HT-29 (cell line): ENCODE measurements around the gene ANKRD28. TPM values are rescaled to one million over a fixed set of nuclear protein-coding genes. Genes with fewer than 3 reads are reported as not detected.

Experiments
- DNase-seq: peaks from one replicate; pipeline ENCODE4 v3.0.0-alpha.2; 2015; ENCODE audit warnings: low spot score
- total RNA-seq: library from RNA; depleted of rRNA; stranded (reverse); fragments of >200 nt; shearing (Covaris generic); gene quantifications from 2 replicates; pipeline ENCODE4 v1.2.3, GENCODE V29; 2014

Gene ANKRD28
- total RNA-seq, 1 experiment from 2014 or later, result 21.4 TPM

DNA sequence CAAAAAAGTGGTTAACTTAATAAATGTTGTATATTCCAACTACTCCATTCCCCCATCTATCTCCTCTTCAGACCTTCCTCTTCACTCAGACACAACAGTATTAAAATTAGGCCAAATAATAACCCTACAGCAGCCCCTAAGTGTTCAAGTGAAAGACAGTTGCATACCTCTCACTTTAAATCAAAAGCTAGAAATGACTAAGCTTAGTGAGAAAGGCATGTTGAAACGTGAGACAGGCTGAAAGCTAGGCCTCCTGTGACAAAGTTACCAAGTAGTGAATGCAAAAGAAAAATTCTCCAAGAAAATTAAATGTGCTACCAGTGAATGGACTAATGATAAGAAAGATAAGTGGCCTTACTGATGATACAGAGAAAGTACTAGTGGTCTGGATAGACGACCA, 71.7 kb downstream of the ANKRD28 start:
- no peak for DNase-seq

DNA sequence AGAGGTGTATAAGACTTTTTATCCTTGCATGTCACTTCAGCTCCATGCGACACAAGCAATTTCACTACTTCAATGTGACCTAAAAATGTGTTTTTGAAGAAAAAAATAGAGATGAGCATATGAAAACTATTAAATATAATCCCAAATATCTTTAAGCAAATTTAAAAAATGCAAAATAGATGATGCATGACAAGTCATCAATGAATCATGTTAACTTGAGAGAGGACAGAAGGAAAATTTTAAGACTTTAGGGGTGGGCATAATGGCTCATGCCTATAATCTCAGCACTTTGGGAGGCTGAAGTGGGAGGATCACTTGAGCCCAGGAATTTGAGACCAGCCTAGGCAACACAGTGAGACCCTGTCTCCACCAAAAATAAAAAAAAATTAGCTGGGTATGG, 73.3 kb downstream of the ANKRD28 start:
- DNase-seq, result no peak

DNA sequence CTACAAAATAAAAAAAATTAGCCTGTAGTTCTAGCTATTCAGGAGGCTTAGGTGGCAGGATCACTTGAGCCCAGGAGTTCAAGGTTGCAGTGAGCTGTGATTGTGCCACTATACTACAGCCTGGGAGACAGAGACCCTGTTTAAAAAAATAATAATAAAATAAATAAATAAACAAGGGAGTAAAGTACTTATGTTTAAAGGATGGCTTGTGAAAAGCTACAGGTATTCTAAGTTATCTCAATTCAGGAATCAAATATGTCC, 74.2 kb downstream of the ANKRD28 start:
- no peak for DNase-seq

DNA sequence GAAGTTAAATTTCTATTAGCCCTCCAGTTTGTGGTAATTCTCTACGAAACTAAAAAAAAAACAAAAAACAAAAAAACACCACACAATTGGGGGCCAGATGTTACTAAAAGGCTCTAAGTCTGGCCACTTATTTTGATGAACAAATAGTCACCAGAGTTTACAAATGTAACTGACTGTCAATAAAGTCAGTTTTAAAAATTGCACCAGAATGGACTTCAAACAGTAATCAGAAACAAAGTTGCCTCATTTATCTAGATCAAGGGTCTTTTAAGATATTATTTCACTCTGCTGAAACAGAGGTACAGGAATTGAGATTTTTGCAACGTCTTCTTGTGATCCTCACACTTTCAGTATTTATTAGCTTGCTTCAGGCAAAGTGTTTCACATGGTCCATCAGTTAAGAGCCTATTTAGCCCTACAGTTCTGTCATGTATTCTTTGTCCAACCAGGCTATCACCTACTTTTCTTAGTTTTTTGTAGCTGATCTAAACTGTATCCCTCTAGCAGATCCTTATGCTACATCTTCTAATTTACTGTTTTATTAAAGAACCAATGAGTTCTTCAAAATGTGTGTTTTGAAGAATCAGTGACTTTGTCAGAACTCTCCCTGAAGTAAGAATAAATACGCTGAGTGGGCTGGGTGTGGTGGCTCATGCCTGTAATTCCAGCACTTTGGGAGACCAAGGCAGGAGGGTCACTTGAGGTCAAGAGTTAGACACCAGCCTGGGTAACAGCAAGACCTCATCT, 74.7 kb downstream of the ANKRD28 start:
- no peak for DNase-seq

DNA sequence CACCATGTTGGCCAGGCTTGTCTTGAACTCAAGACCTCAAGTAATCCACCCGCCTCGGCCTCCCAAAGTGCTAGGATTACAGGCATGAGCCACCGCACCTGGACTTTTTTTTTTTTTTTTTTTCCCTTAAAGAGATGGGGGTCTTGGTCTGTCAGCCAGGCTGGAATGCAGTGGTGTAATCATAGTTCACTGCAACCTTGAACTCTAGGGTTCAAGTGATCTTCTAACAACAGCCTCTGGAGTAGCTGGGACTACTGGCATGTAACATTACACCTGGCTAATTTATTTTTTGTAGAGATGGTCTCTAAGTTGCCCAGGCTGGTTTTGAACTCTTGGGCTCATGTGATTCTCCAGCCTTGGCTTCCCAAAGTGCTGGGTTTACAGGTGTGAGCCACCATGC, 81.6 kb downstream of the ANKRD28 start:
- DNase-seq, result no peak

DNA sequence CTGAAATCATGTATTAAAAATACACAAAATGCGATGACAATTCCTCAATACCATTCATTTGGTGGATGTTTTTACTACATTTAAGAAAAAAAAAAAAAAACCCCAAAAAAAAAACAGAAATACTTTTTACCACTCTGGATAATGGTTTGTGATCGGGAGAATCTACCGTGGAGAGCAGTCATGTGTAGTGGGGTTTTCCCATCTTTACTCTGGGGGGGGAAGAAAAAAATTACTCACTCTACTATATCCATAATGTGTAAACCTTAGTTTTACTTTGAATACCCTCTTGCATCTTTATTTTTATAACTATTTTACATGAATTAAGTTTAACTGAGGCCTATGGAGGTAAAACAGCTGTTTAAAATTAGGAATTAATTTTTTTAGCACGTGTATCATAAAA, 83.3 kb downstream of the ANKRD28 start:
- no peak for DNase-seq

DNA sequence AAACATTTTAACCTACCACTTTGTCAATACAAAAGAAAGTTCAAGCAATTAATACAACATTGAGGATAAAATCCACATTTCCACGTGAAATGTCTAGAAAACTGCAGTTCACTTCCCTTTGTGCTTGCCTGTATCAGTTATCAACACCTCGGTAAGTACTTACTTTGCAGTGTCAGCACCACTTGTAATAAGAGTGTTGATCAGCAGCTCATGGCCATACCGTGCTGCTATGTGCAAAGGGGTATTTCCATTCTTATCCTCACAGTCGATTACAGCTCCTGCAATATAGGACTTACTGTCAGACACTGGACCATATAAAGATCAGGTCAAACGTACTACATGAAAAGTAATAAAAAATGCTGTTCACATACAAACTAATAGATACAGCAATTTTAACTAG, 84.4 kb downstream of the ANKRD28 start:
- DNase-seq, result no peak

DNA sequence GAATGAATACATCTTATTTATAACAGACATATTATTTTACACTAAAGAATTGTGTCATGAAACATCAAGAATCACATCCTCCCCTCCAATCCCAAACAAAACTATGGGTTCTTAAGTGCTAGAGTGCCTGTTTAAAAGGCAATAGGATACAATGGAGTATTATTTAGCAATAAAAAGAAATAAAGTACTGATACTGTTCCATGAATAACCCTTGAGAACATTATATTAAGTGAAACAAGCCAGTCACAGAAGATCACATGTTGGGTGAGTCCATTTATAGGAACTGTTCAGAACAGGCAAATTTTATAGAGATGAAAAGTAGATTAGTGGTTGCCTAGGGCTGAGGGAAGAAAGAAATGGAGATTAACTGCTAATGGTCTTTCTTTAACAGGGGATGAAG, 86.5 kb downstream of the ANKRD28 start:
- DNase-seq, result no peak

DNA sequence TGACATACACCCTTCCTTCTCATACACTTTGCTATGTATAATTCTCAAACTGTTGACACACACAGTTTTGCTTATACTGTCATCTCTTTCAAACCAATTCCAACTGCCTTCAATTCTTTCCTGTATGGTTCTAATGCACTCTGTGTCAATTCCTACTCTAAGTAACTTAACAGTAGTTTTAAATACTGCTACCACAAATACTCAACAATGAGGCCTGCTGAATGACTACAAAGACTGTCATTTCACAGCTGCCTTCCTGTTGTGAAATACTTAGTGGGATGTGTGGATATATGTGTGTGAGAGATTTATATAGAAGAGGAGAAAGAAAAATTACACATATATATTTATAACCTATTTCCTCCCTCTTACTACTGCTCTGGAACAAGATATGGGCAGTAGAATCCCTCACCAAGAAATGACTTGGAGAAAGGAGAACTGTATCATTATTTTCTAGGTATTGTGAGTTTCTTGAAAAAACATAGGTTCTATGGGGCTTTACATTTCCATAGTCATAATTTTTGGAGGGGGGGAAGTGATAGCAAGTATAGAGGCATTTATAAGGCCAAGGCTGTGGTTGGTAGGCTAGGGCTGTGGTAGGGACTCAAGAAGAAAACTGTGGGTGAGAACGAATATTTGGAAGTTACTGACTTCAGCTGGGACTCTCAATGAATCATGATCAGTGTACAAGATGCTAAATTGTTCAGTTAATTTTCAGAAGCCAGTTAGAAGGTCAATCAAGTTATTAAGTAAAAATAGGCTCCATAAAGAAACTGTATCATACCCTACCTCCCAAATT, 88.7 kb downstream of the ANKRD28 start:
- DNase-seq, result no peak

DNA sequence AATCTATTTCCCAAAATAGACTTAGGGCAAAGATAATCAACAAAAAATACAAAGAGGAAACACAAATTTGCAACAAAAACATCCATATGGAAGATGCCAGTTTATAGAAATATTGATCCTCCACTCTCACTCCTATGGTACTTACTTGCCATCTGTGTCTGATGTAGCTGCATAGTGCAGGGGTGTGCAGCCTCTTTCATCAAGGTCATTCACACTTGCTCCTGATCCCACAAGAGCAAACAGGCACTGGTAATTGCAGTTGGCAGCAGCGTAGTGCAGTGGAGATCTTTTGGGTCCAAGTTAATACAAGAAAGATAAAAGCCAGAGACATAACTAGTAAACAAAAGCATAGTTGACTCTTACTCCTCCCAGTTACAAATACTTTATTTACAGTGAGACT, 90.0 kb downstream of the ANKRD28 start:
- DNase-seq, result no peak

DNA sequence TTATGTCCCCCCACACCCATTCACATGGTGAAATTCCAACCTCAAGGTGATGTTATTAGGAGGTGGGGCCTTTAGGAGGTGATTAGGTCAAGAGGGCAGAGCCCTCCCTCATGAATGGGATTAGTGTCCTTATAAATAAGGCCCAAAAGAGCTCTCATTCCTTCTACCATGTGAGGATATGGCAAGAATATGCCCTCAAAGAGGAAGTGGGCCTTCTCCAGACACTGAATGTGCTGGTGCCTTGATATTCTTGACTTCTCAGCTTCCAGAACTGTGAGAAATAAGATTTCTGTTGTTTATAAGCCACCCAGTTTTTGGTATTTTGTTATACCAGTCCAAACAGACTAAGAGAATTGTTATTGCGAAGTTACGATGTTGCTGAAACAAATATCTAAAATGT, 94.4 kb downstream of the ANKRD28 start:
- DNase-seq, result no peak

DNA sequence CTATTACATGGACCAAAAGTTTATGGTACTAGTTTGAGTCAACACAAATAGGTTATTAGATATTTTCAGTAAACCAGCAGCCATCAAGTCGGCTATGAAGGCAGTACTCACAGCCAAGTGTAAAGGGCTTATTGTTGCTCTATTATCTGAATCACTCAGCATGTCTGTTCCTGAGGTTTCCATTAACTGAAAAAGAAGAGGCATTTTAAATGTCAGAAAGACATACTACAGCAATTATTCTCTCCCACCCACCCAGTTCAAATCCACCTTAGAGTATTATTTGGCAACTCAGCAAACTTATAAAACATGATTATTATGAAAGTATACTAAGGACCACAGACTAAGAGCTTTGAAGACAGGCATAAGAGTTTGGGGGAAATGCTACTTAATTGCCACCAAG, 103.2 kb downstream of the ANKRD28 start:
- DNase-seq, result no peak

DNA sequence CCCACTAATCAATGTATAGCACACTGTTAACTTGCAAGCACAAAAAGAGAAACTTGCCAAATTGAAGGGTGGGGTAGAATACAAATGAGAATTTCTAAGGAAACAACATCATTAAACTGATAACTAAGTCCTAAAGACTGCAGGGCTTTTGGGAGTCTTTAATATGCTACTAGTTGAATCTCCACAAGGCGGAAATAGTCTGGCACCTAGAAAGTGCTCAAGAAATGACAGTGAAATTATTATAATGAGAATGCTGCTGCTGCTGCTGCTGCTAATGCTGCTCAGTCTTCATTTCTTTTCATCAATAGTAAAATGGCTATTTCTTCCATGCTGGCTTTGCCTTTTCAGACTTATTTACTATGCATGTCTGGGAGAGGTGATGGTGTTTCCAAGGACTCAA, 104.4 kb downstream of the ANKRD28 start:
- DNase-seq, result no peak

DNA sequence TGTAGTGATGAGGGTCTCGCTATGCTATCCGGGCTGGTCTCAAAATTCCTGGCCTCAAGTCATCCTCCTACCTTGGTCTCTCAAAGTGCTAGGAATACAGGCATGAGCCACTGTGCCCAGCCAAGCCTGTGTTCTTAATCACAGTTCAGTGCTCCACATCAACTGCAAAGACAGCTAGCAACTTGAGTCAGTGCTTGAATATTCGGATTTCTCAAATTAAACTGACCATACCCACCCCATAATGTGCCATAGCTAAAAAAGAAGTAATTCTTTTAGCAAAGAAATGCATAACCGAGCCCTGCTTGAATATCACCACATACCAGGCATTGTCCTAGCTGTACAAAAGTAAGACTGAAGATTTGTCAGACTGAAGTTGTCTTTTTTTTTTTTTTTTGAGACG, 107.0 kb downstream of the ANKRD28 start:
- no peak for DNase-seq

DNA sequence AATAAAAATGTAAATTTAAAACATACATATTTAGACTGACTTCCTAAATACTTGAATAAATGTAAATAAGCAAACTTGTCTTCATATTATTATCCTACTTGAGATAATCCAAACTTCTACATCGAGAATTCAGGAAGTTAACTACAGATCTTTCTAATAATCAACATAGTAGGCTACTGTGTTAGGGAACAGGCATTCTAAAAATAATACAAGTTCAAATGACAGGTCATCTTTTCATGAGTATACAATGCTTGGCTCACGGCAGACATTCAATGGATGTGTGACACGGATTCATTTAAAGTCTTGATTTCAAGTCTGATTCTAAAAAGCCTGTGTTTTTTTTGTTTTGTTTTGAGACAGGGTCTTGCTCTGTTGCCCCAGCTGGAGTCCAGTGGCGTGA, 107.5 kb downstream of the ANKRD28 start:
- DNase-seq, result no peak

DNA sequence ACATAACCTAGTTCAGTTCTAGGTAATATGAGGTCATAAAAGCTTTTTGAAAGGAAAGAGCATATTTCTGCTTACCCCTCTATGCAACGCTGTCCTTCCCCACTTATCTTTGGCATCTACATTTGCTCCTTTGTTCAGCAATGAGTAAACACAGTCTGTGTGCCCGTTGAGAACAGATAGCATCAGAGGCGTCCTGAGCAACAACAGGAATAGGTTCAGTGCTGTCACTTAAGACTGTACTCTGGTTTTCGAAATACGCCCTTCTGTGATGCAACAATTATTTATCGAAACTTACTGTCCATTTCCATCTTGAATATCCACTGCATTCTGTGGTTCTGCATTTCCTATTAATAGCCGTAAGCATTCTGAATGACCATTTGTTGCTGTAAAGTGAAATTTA, 111.9 kb downstream of the ANKRD28 start:
- no peak for DNase-seq

DNA sequence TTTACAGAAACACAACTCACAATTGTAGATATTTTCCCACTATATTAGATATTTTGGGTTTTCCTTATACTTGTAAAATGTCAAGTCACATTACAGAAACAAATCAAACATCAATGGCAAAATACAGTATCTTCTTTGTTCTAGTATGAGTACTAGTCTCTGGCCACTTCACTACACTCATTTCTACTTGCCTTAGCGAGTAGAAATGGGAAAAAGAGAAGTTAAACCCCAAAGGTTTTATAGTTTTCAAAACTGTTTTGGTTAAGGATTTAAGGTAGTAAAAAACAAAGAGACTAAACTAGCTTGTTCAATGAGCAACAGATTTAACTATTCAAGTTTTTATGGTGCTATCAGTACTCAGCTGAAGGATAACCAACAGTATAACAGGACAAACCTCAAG, 114.5 kb downstream of the ANKRD28 start:
- no peak for DNase-seq

DNA sequence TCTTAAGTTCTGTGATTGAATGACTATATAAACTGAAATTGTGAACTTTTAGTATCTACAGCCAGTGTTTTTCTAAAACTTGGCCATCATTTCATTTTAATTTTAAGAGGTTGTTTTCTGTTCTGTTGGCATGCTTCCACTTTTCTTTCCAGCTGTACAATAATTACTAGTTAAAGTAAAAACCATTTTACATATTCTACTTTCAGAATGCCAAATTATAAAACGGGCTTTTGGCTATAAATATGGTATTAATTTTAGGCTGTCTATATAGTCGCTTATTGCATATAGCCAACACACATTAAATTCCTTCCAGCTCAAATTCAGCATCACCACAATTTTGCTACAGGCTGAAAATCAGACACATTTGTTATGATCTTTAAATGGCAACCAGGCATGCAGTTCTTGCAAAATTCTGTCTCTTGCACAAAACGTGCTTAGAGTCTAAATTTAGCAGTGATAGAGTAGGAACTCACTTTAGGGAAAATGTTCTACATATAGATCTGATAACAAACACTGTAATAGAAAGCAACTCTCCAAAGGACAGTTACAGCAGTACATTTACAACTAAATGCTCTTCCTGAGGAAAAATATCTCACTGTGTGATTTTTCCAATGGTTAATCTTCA, 115.1 kb downstream of the ANKRD28 start:
- no peak for DNase-seq

DNA sequence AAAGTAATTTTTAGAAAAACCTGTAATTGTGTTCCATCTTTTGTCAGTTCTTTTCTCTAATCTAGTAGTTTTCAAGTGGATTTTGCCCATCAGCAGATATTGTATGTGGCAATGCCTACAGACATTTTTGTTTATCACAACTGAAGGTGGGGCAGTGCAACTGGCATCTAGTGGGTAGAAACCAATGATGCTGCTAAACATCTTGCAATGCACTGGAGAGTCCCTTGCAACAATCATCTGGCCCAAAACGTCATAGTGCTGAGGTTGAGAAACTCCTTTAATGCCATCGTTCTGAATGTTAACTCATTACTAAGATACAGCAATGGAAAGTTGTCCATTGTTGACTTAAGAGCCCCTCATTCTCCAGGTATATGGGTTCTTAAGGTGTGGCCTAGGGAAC, 116.1 kb downstream of the ANKRD28 start:
- no peak for DNase-seq

DNA sequence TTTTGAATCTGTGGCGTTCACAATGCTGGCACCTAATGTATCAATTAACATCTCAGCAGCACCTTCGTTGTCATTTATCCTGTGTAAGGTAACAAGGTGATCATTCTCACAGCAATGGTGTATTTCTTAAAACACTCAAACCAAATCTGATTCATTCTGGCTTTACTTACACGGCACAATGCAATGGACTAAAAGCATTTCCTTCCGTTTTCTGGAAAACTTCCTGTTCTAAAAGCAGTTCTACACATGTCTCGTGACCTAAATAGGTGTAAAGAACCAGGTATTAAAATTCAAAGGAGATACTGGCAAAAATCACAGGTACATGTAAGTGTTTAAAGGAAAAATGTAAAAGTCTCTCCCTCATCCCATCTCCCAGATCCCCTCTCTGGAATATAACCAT, 118.5 kb downstream of the ANKRD28 start:
- DNase-seq, result no peak

DNA sequence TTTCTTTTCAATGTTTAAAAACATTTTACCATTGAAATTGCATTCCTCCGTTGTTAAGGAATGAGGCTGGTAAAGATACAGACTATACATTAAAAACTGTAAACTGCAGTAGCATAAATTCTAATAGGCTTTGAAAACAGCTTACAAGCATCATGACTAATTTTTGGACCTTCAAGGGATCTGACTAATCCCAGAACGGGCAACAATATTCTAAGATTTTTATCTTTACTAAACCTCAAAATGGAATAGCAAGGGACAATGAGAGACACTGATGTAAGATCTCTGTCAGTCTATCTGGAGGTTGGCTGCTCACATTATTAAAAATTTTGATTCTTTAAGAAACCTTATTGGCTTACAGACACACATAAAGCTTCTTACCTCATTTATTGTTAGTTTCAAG, 121.5 kb downstream of the ANKRD28 start:
- DNase-seq, result no peak

DNA sequence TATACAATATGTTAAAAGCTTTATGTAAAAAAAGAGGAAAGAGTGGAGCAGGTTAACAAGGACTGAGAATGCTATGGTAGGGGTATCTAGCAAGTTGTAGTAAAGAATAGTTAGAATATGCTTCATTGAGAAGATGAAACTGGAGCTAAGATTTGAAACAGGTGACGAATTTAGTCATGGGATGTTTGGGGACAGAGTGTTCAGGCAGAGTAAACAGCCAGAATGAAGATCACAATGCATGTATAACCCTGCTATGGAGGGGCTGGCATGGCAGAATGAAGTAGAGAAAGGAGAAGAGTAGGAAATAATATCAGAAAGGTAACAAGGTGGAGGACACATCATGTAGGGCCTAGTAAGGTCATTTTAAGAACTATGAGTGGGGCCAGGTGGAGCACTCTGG, 124.2 kb downstream of the ANKRD28 start:
- DNase-seq, result no peak

DNA sequence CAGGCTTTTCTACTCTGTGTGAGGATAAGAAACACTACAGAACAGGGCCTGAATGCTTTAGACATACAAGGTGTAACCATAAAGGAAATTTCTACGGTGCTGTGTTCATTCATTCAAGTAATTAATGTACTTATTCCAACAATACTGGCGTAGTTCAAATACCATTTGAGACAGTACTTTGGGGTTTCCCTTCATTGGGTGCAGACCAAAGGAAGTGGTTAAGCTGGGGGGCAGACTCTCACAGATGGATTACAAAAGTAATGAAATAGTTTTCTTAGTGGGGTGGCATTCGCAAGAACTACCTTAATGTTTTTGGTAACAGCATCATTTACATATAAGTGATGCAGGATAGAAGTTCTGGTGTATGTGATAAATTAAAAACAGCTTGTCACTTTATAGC, 130.3 kb downstream of the ANKRD28 start:
- no peak for DNase-seq
